GM18507 (cell line): Measurements from ENCODE around the gene ITSN1.
"Not testable (repeated sequence)": the region's sequence is repeated elsewhere in the genome, so short reads cannot be mapped to it uniquely, and the experiment has no call there.

Experiments used
- DNase-seq: peaks from one replicate; pipeline ENCODE4 v3.0.0; 2011; ENCODE audit warnings: low read depth; ENCODE audit not compliant: insufficient read length; ENCODE audit errors: extremely low spot score
- FAIRE-seq: peaks from 2 replicates; lab custom pipeline; 2011; peaks lifted over from hg19 to GRCh38; lab: Jason Lieb, UNC

Gene ITSN1

GRCh38 chr21:33707846-33708245, 65.5 kb downstream of the ITSN1 start:
- FAIRE-seq (no peak), DNase-seq (no peak)

DNA sequence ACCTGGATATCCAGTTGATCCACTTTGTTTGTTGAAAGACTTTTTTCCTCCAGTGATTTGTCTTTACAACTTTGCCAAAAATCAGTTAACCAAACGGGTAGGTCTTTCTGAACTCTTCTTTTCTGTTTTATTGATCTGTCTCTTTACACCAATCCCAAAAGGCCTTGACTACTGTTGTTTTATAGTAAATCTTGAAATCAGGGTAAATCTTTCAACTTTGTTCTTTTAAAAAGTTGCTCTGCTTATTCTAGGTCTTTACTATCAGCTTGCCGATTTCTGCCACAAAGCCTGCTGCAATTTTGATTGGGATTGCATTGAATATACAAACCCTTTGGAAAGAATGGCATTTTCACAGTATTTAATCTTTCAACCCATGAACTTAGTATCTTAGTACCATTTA, 66.6 kb downstream of the ITSN1 start:
- DNase-seq = no peak
- FAIRE-seq = no peak

GRCh38 chr21:33712022-33712803, 69.9 kb downstream of the ITSN1 start:
- FAIRE-seq (no peak), DNase-seq (no peak)

DNA sequence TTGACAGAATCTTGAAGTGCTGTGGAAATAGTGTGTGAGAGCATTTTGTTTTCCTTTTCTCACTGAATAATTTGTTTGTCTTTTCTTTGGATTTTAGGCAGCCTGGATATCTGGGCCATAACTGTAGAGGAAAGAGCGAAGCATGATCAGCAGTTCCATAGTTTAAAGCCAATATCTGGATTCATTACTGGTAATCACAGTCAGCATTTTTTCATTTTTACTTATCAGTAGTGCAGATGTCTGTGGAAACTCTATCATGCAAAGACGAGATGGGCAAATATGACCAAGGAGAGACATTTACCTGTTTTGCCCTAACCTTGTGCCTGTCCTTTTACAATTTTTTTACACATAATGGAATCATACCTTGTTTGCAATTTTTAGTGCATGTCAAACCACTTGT, 78.8 kb downstream of the ITSN1 start:
- no peak for FAIRE-seq

GRCh38 chr21:33729139-33729538, 86.8 kb downstream of the ITSN1 start:
- DNase-seq = not testable (repeated sequence)

More for the DNA sequence above, 78.8 kb downstream of the ITSN1 start:
- DNase-seq = no peak

DNA sequence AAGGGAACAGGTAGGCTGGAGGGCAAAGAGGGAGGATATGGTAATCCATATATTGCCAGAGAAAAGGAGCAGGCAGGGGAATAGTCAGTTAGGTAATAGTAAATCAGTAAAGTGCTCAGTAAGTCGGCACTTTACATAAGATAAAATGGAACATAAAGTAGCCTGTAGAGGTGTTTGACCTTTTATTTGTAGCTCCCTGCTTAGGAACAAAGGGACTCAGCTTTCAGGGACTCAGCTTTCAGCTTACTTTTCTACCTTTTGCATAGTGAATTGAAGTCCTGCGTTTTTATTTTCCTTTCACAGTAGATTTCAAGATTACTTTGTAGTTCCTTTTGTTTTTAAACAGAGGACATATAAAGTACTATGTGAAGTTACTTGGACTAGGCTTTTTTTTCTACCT, 87.3 kb downstream of the ITSN1 start:
- FAIRE-seq (no peak), DNase-seq (no peak)

More at GRCh38 chr21:33729139-33729538, 86.8 kb downstream of the ITSN1 start:
- not testable (repeated sequence) for FAIRE-seq

- FAIRE-seq (no peak), DNase-seq (no peak)
These were observed 89.1 kb downstream of the ITSN1 start for GRCh38 chr21:33731447-33731846.

GRCh38 chr21:33732038-33732437, 89.7 kb downstream of the ITSN1 start:
- no peak for FAIRE-seq
- DNase-seq = no peak

DNA sequence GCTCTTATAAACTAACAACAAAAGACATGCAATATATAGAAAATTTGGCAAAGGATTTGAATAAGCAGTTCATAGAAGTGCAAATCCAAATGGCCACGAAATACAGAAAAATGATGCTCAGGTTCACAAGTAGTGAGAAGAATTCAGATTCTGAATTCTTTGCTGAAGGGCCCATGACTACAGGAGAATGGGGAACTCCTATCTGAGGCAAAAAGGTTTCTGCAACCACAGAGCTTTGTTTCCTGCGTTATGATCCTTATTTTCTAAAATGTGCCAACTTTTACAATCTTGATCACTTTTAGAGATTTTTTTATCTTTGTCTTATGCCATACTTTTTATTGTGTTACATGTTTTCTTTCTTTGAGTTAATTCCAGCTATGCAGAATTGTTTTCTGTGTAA, 91.3 kb downstream of the ITSN1 start:
- FAIRE-seq = no peak

GRCh38 chr21:33734291-33734690, 92.0 kb downstream of the ITSN1 start:
- FAIRE-seq (no peak), DNase-seq (no peak)

More for the DNA sequence above, 91.3 kb downstream of the ITSN1 start:
- no peak for DNase-seq

GRCh38 chr21:33734818-33735217, 92.5 kb downstream of the ITSN1 start:
- DNase-seq = no peak
- no peak for FAIRE-seq

GRCh38 chr21:33736569-33736968, 94.3 kb downstream of the ITSN1 start:
- DNase-seq (no peak), FAIRE-seq (no peak)

DNA sequence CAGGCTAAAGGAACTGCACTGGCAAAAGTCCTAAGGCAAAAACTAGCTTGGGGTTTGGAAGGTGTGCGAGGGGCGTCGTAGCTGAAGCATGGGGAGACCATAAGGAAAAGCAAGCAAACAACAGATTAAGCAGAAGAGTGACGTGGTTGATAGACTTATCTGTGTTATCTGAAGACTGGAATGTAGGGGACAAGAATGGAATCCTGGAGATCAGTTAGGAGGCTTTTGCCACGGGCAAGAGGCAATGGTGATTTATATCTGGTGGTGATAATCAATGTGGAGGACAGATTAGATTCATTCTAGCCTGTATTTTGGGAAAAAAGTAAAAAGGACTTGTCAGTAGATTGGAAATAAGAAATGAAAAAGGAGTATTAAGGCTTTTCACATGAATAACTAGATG, 97.4 kb downstream of the ITSN1 start:
- no peak for DNase-seq
- no peak for FAIRE-seq

DNA sequence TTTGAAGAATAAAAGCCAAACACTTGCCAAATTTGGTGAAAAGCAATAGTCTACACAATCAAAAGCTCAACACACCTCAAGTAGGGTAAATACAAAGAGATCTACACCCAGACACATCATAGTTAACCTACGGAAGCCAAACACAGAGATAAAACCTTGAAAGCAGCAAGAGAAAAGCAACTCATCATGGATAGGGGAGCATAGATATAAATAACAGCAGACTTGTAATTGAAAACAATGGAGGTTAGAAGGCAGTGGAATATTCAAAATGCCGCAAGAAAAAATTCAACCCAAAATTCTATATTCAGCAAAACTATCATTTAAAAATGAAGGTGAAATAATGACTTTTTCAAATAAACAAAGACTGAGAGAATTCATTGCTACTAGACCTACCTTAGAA, 105.1 kb downstream of the ITSN1 start:
- DNase-seq (no peak), FAIRE-seq (no peak)

GRCh38 chr21:33748903-33749302, 106.6 kb downstream of the ITSN1 start:
- DNase-seq = no peak
- no peak for FAIRE-seq

DNA sequence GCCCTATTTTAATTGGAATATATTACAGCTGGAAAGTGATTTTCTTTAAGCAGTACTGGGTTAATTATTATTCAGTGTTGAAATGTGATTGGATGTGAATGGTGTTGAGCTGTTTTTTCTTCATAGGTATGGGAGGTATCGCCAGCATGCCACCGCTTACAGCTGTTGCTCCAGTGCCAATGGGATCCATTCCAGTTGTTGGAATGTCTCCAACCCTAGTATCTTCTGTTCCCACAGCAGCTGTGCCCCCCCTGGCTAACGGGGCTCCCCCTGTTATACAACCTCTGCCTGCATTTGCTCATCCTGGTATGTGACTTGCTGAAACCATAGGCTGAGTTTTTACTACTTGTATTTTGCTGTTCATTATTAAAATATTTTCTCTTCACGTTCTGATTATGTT, 107.7 kb downstream of the ITSN1 start:
- DNase-seq (no peak), FAIRE-seq (no peak)

DNA sequence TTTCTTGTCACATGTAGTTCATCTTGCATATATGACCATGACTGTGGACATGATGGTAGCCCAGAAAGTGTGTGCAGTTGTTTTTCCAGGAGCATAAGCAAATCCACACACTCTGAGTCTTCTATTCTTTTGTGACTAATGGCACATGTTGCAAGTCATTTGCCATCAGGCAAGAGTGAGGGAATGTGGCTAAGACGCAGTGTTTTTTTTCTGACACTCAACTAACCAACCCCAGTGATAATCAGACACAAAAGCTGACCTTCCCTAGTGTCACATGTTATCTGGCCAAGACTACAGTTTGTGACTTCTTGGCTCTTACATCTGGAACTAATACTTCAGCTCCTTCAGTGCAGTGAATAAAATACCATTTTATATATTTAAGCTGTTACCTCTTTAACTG, 108.8 kb downstream of the ITSN1 start:
- no peak for DNase-seq
- FAIRE-seq = no peak

DNA sequence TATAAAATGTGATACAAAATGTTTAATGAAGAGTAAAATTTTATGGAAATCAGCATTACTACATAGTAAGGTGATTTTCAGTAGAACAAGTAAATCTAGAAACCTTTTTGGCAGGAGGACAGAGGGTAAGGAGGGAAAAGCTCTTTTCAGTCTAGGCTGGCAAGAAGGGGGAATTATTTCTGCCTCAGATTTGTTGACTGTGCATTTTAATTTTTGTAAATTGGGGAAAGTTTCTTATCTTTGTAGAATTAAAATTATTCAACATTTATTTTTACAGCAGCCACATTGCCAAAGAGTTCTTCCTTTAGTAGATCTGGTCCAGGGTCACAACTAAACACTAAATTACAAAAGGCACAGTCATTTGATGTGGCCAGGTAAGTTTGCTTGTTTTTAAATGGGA, 109.2 kb downstream of the ITSN1 start:
- DNase-seq = no peak
- no peak for FAIRE-seq

GRCh38 chr21:33752260-33752659, 110.0 kb downstream of the ITSN1 start:
- FAIRE-seq = no peak
- no peak for DNase-seq

DNA sequence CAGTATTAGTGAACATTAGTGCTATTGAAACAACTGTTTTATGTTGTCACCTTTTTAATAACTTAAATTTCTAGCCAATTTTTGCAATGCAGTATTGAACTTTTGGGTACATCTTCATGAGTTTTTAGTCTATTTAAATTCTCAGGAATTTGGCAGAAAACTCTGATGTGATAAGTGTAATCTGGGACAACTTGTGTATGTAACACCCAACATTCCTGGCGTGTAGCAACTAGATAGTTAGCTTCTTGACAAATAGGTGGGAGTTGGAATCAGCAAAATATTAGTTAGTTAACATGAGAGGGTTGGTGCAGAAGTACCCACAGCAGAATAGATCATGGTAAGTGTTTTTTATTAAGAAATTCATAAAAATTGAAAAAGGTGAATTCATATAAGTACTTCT, 111.6 kb downstream of the ITSN1 start:
- DNase-seq (no peak), FAIRE-seq (no peak)

GRCh38 chr21:33754481-33754880, 112.2 kb downstream of the ITSN1 start:
- no peak for FAIRE-seq
- no peak for DNase-seq

- FAIRE-seq = no peak
These were observed 113.1 kb downstream of the ITSN1 start for GRCh38 chr21:33755354-33755753.

More at GRCh38 chr21:33755354-33755753, 113.1 kb downstream of the ITSN1 start:
- no peak for DNase-seq
